Right ventricle myocardium superior (tissue), 1 donor: ENCODE data around the gene ZG16. TPM values are rescaled to one million over a fixed set of nuclear protein-coding genes. Genes with fewer than 3 reads are reported as not detected.

Experiments
- ATAC-seq: fragments of 200-7000 bp; cut with Tn5 transposase; one replicate; pipeline ENCODE4 v1.9.1; 2020; ENCODE audit warnings: mild to moderate bottlenecking; ENCODE audit not compliant: poor library complexity
- DNase-seq: peaks from one replicate; pipeline ENCODE4 v3.0.0-alpha.2; 2020
- intact Hi-C: fragments of 100-400 bp; cut with DNase I; formaldehyde crosslinking; loops from one replicate; pipeline ENCODE4 v1.11.2; 2022
- total RNA-seq: library from RNA; stranded (reverse); fragmentation: NEBNext Ultra II Directional; extraction: Animal tissue kit (Norgen Biotek cat#: 25700); gene quantifications from one replicate; pipeline ENCODE4 v1.2.1, GENCODE V29; 2021
- donor health status: DM: no; HTN: yes; CAD: no; lungs with severe emphysema.

The ZG16 gene
- total RNA-seq, 1 donor from 2014 or later: not detected

DNA sequence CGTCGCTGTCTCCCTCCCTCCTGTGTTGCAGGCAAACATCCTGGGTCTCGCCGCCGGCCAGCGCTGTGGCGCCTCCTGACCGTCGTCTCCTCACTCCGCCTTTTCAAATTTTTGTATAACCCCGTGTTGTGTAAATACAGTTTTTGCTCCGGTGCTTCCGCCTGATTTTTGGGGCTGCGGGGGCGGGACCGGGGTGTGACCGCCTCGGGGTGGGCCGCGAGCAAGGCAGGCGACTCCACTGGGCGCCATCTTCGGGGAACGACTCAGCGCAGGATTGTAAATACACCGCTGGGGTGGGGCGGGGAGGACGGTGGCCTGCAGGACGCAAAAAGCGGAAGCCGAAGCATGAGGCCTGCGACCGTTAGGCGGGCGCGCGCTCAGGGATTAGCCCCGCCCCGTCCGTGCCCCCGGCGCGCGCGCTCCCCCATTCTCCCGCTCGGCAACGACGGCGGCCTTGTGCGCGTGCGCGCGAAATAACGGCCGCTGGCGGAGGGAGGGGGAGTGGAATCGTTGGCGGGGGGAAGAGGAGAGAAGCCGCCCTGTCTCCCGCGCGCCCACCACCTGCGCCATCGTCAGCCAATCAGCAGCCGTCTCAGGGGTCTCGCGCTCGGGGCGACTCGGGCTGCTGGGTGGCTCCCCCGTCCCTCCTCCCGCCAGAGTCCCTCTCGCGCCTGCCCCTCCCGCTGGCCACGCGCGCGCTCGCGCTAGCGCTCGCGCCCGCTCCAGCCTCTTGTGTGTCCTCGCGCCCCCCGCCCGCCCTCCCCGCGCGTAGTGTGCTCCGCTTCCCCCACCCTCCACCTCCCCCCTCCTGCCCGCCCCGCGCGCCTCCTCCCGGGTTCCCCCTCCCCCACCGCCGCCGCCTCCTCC, 27.4 kb downstream of the ZG16 start:
- DNase-seq: peak; percentile 99
- intact Hi-C loops: loop anchor here (10.0 kb wide), 1 partner anchor 1119 kb away; the partner anchor contains the start of gene FBXL19
- peak; percentile 90 for ATAC-seq

DNA sequence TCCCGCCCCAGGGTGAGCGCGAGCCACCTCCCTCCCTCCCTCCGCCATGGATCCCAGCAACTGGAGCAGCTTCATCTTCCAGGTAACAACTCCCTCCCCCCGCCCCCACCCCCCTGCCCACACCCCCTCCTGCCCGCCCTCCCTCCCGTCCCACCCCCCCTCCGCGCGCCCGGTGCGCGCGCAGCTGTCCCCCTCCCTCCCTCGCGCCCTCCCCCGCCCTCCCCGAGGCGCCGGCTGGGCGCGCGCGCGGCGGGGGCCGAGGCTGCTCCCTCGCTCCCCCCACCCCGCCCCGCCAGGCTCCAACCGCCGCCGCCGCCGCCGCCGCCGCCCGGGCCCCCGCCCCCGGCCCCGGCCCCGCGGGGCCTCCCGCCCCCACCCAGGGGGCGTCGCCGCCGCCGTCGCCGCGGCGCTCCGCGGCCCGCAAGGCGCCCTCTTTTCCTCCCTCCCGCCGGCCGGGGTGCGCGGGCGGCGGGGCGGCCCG, 28.1 kb downstream of the ZG16 start, which contains the start of gene MAZ:
Gene MAZ (plus strand): TSS at position 431 of the 481 bp plus-strand sequence. CDS start 173 bp downstream, outside the sequence.
- DNase-seq (no peak), ATAC-seq (no peak)
- intact Hi-C loops: loop anchor here (10.0 kb wide), 1 partner anchor 1119 kb away; the partner anchor contains the start of gene FBXL19

DNA sequence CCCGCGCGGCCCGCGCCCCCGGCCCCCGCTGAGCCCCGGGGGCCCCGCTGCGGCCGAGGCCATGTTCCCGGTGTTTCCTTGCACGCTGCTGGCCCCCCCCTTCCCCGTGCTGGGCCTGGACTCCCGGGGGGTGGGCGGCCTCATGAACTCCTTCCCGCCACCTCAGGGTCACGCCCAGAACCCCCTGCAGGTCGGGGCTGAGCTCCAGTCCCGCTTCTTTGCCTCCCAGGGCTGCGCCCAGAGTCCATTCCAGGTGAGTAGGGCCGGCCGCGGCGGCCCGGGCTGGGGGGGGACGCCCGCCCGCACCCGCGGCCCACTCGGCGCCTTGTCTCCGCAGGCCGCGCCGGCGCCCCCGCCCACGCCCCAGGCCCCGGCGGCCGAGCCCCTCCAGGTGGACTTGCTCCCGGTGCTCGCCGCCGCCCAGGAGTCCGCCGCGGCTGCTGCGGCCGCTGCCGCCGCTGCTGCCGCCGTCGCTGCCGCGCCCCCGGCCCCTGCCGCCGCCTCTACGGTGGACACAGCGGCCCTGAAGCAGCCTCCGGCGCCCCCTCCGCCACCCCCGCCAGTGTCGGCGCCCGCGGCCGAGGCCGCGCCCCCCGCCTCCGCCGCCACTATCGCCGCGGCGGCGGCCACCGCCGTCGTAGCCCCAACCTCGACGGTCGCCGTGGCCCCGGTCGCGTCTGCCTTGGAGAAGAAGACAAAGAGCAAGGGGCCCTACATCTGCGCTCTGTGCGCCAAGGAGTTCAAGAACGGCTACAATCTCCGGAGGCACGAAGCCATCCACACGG, 28.8 kb downstream of the ZG16 start:
- DNase-seq (peak; percentile 71), ATAC-seq (no peak)

DNA sequence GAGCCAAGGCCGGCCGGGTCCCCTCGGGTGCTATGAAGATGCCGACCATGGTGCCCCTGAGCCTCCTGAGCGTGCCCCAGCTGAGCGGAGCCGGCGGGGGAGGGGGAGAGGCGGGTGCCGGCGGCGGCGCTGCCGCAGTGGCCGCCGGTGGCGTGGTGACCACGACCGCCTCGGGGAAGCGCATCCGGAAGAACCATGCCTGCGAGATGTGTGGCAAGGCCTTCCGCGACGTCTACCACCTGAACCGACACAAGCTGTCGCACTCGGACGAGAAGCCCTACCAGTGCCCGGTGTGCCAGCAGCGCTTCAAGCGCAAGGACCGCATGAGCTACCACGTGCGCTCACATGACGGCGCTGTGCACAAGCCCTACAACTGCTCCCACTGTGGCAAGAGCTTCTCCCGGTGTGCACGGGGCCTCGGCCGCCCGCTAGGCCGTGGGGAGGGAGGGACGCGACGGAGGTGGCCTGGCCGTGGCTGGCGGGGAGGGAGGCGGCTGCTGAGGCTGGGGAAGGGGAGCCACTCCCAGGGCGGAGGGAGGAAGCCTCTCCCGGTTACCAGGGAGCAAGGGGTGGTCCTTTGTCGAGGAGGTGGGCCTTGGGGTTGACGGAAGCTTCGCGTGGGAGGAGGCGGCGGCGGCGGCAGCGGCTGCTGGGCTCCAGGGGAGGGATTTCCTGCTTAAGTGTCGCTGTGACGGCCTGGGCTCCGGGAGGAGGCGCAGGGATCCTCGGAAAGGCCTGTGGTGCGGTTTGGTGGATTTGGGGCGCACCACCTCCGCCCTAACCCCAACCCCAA, 29.6 kb downstream of the ZG16 start:
- DNase-seq: peak; percentile 93
- intact Hi-C loops: loop anchor here (10.0 kb wide), 1 partner anchor 1117 kb away; the partner anchor contains the start of gene FBXL19
- ATAC-seq: peak; percentile 9

More for the DNA sequence above, 28.8 kb downstream of the ZG16 start:
- intact Hi-C loops: loop anchor here (10.0 kb wide), 1 partner anchor 1118 kb away; the partner anchor contains the start of gene FBXL19

DNA sequence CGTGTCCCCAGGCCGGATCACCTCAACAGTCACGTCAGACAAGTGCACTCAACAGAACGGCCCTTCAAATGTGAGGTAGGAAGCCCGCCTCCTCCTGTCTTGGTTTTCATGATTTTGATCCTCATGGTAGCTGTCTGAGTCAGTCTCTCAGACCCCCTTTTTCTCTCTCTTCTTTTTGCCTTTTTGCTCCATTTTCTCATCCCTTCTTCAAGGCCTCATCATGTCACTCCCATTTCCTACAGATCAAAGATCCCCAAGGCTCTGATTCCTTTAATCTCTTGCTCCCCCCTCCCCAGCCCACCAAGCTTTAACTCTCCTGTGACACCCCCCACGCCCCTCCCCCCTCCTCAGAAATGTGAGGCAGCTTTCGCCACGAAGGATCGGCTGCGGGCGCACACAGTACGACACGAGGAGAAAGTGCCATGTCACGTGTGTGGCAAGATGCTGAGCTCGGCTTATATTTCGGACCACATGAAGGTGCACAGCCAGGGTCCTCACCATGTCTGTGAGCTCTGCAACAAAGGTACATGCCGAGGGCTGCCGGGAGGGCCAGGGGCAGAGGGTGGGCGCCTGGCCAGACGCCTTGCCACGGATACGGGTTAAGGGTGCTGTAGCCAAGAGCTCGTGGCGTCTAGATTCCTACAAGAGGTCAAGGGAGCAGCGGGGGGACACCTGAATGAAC, 30.3 kb downstream of the ZG16 start:
- DNase-seq (no peak), ATAC-seq (no peak)
- intact Hi-C loops: loop anchor here (10.0 kb wide), 1 partner anchor 1116 kb away; the partner anchor contains the start of gene FBXL19

DNA sequence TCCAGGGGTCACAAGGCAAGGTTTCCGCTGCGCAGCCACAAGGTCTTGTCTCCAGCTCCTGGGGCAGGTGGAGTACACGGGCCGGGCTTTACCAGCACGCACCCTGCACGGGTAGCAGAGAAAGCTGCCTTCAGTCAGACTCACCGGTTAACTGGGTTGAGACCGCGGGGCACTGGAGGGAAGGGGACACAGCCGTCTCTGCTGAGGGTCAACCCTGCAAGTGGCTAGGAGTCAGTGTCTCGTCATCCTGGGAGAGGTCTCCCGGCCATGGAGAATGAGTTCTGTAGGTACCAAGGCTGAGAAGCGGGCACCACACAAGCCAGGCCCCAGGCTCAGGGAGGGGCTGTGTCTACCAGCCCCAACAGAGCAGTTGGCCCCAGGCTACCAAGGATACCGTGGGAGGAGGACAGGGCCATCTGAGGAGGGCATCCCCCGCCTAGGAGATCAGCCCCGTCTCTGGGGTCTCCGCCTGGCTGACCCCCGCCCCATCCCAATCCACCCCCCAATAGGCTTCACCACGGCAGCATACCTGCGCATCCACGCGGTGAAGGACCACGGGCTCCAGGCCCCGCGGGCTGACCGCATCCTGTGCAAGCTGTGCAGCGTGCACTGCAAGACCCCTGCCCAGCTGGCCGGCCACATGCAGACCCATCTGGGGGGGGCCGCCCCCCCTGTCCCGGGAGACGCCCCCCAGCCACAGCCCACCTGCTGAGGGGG, 31.1 kb downstream of the ZG16 start:
- intact Hi-C loops: loop anchor here (10.0 kb wide), 1 partner anchor 1116 kb away; the partner anchor contains the start of gene FBXL19
- DNase-seq: no peak
- ATAC-seq: no peak

DNA sequence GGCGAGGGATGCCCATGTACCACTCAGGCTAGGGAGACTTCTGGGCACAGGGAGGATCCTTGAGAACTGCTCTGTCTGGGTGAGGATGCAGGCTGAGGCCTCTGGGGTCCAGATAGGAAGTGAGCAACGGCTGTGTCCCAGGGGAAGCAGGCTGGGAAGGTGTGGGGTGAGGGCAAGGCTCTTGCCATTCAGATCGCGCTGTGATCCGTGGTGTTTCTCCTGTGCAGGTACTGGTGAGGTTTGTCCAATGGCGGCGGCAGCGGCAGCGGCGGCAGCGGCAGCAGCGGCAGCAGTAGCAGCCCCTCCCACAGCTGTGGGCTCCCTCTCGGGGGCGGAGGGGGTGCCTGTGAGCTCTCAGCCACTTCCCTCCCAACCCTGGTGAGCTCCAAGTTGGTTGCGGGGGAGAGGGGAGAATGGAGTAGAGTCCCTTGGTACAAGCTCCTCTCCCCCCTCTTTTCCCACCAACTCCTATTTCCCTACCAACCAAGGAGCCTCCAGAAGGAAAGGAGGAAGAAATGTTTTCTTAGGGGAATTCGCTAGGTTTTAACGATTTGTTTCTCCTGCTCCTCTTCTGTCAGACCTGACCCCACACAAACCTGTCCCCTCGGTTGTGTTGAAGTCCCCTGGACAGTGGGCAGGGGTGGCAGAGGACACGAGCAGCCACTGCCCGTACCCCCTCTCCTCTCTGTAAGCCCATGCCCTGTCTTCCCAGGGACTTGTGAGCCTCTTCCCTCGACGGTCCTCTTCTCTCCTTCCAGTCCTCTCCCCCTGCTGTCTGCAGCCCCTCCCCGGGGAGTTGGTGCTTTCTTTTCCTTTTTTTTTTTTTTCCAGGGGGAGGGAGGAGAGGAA, 32.0 kb downstream of the ZG16 start:
- no peak for DNase-seq
- intact Hi-C loops: loop anchor here (10.0 kb wide), 2 partner anchors 185 to 1115 kb away; partner anchors contain the start of genes FBXL19, HIRIP3 and INO80E
- ATAC-seq: no peak

DNA sequence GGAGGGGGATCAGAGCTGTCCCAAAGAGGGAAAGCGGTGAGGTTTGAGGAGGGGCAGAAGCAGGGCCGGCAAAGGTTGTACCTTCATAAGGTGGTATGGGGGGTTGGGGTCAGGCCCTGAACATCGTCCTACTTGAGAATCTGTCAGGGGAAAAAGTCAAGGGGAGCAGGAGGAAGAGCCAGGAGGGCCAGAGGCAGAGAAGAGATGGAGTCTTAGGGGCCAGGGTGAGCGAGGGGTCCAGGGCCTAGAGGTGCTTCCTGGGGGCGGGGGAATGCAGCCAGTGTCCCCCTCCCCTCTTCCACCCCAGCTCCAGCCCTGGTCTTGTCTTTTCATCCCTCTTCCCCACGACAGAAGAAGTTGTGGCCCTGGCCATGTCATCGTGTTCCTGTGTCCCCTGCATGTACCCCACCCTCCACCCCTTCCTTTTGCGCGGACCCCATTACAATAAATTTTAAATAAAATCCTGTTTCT, 32.7 kb downstream of the ZG16 start:
- DNase-seq: no peak
- ATAC-seq: no peak
- intact Hi-C loops: loop anchor here (10.0 kb wide), 1 partner anchor 184 kb away; the partner anchor contains the start of genes HIRIP3 and INO80E

DNA sequence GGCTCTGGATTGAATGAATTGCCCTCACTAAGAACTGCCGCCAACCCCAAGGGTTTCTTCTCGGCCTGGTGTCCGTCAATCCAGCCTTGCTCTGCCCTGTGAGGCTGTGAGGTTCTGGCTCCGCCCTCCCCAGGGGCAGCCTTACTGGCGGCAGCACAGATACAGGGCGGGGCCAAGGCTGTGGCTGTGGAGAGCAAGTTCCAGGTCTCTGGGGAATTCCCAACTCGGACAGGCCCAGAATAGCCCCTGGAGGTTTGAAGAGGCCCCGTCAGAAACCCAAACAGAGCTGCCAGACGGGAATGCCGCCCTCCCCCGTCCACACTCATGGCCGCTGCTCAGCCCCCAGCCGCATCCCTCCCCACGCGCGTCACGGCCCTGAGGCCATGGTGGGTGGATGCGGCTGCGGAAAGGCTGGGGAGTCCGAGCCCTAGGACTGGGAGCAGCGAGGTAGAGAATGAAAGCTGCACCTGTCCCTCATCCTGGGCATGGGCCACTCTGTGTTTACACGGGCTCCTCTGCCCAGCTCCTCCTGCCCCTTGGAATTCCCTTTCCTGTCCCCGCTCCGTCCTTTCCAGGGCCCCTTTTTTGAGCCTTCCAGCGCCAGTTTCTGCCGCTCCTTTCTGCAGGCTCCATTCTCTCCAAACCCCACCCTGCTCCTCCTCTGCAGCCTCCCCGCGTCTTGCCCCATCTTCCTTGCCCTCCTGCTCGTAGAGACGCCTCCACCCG, 33.3 kb downstream of the ZG16 start:
- ATAC-seq: peak; percentile 73
- intact Hi-C loops: loop anchor here (10.0 kb wide), 1 partner anchor 183 kb away; the partner anchor contains the start of genes HIRIP3 and INO80E

DNA sequence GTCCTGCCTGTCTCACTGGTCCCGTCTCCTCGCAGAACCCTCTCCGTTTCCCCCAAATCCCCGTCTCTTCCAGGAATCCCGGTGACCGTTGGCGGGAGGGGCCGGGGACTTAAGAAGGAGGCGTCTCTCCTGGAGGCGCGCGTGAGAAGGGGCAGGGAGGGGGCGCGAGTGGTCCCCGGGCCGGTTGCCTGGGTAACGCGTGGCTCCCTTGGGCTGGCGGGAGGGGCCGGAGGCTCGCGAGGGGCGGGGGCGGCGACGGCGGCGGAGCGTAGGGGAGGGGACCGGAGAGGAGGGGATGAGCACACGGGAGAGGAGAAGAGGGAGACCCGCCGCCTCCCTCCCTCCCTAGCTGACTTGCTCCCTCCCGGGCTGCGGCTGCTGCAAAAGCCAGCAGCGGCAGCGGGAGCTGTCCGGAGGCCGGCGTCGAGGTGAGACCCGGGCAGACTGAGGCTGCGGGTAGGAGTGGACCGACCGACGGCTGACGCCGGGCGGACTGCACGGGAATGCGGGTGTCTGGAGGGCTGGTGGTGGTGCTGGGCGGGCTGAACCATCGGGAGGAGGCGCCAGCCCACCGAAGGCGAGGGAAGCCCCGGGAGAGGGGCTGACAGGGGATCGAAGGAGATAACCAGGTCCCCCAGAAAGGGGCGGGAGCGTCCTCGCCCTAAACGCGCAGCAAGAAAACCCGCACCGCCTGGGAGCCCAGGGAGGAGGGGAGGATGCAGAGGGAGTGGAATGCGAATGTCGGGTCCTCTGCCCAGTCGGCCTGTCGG, 34.0 kb downstream of the ZG16 start, which contains the start of gene PRRT2:
Gene PRRT2 (plus strand): TSS at position 298 of the 770 bp plus-strand sequence. CDS start 862 bp downstream, outside the sequence.
- intact Hi-C loops: loop anchor here (10.0 kb wide), 1 partner anchor 183 kb away; the partner anchor contains the start of genes HIRIP3 and INO80E
- ATAC-seq (peak; percentile 2), DNase-seq (peak; percentile 75)

More for the DNA sequence above, 33.3 kb downstream of the ZG16 start:
- DNase-seq: peak; percentile 98

DNA sequence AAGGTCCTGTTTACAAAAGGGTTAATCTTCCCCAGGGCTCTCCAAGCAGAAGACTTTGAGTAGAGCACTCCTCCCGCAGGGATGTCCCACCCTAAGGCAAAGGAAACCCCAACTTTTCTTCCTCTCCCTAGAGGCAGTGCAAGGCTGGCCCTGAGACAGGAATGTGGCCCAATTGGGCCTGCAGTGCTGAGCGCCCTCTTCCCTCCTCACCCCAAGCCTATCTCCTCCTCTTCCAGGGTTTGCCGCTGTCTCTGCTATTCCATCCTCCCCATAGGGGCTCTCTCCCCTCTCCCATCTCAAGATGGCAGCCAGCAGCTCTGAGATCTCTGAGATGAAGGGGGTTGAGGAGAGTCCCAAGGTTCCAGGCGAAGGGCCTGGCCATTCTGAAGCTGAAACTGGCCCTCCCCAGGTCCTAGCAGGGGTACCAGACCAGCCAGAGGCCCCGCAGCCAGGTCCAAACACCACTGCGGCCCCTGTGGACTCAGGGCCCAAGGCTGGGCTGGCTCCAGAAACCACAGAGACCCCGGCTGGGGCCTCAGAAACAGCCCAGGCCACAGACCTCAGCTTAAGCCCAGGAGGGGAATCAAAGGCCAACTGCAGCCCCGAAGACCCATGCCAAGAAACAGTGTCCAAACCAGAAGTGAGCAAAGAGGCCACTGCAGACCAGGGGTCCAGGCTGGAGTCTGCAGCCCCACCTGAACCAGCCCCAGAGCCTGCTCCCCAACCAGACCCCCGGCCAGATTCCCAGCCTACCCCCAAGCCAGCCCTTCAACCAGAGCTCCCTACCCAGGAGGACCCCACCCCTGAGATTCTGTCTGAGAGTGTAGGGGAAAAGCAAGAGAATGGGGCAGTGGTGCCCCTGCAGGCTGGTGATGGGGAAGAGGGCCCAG, 34.9 kb downstream of the ZG16 start:
- intact Hi-C loops: loop anchor here (10.0 kb wide), 1 partner anchor 182 kb away; the partner anchor contains the start of genes HIRIP3 and INO80E
- peak; percentile 27 for DNase-seq

DNA sequence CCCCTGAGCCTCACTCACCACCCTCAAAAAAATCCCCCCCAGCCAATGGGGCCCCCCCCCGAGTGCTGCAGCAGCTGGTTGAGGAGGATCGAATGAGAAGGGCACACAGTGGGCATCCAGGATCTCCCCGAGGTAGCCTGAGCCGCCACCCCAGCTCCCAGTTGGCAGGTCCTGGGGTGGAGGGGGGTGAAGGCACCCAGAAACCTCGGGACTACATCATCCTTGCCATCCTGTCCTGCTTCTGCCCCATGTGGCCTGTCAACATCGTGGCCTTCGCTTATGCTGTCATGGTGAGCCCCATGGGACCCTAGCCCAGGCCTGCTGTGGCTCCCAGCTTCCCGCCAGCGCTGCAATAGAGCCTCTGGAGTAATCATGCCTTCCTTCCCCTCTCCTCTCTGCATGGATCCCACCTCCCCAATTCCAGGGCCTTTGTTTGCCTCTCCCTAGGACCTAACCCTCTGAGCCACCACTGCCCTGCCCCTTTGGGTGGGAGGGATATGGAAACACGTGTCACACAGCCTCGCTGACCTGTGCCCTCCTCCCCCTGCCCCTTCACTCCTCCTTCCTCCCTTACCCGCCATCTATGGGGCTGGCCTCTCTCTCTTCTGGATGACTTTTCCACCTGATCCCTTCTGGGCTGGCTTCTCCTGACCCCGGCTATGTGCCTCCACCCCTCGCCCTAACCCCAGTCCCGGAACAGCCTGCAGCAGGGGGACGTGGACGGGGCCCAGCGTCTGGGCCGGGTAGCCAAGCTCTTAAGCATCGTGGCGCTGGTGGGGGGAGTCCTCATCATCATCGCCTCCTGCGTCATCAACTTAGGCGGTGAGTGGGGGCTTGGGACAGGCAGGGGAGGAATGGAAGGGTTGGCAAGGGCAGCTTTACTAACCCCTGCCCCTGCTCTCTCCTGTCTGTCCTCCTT, 35.8 kb downstream of the ZG16 start:
- DNase-seq: no peak
- ATAC-seq: no peak
- intact Hi-C loops: loop anchor here (10.0 kb wide), 1 partner anchor 181 kb away; the partner anchor contains the start of genes HIRIP3 and INO80E

More for the DNA sequence above, 34.9 kb downstream of the ZG16 start:
- no peak for ATAC-seq
